SU-DHL-6 (cell line): Measurements from ENCODE around the gene PGLYRP2.

ENCODE experiments used
- H2AFZ ChIP-seq: fragments of 200-600 bp; sonication (generic); 2 replicates; pipeline ENCODE4 v1.6.1; 2014; ENCODE audit warnings: low read depth, mild to moderate bottlenecking, moderate library complexity, mixed read lengths, antibody characterized with exemption, low read length; ENCODE audit not compliant: severe bottlenecking
- H3F3A ChIP-seq: fragments of 200-600 bp; shearing (Covaris generic); 2 replicates; pipeline ENCODE4 v1.6.0; 2016; ENCODE audit warnings: antibody characterized with exemption, mild to moderate bottlenecking; ENCODE audit not compliant: insufficient read depth
- H3K27ac ChIP-seq: fragments of 200-600 bp; sonication (generic); 2 replicates; pipeline ENCODE4 v1.5.1; 2016; ENCODE audit warnings: low read depth, mild to moderate bottlenecking, low read length, moderate library complexity, mixed read lengths
- H3K27me3 ChIP-seq: fragments of 200-600 bp; sonication (generic), shearing (Covaris generic); 2 replicates; pipeline ENCODE4 v1.6.0; 2014; ENCODE audit warnings: mild to moderate bottlenecking, low read length
- H3K36me3 ChIP-seq: fragments of 200-600 bp; sonication (generic); 2 replicates; pipeline ENCODE4 v1.6.1; 2014; ENCODE audit warnings: mild to moderate bottlenecking, low read length, mixed read lengths
- H3K4me2 ChIP-seq: fragments of 300-600, 200-600 bp; shearing (Covaris generic), sonication (generic); 2 replicates; pipeline ENCODE4 v1.6.0; 2014; ENCODE audit warnings: low read length, low read depth, mild to moderate bottlenecking; ENCODE audit not compliant: poor library complexity, severe bottlenecking
- H3K4me3 ChIP-seq: fragments of 200-600 bp; sonication (generic); 2 replicates; pipeline ENCODE4 v1.5.1; 2014; ENCODE audit warnings: antibody characterized with exemption, low read length, mild to moderate bottlenecking, mixed read lengths; ENCODE audit not compliant: insufficient read depth, poor library complexity, severe bottlenecking
- H3K79me2 ChIP-seq: fragments of 200-600 bp; sonication (generic); 2 replicates; pipeline ENCODE4 v1.6.1; 2014; ENCODE audit warnings: mild to moderate bottlenecking, low read length, moderate library complexity; ENCODE audit not compliant: insufficient read depth
- H3K9ac ChIP-seq: fragments of 200-600 bp; sonication (generic); 2 replicates; pipeline ENCODE4 v1.7.0; 2014; ENCODE audit warnings: mild to moderate bottlenecking, low read length
- H3K9me2 ChIP-seq: fragments of 200-600 bp; sonication (generic); replicated peaks from 2 replicates; pipeline ENCODE4 v1.6.1; 2014; ENCODE audit warnings: low read length; ENCODE audit not compliant: insufficient read depth
- H3K9me3 ChIP-seq: fragments of 200-600 bp; sonication (generic); 2 replicates; pipeline ENCODE4 v1.6.1; 2014; ENCODE audit warnings: low read length, mixed read lengths; ENCODE audit not compliant: insufficient read depth
- H4K20me1 ChIP-seq: fragments of 200-600 bp; sonication (generic); 2 replicates; pipeline ENCODE4 v1.6.1; 2014; ENCODE audit warnings: low read depth, mild to moderate bottlenecking, antibody characterized with exemption, low read length, moderate library complexity, mixed read lengths
- CTCF ChIP-seq: fragments of 200-600 bp; sonication (generic); IDR thresholded peaks from one replicate; pipeline ENCODE4 v1.5.1; 2017; ENCODE audit warnings: antibody characterized with exemption, mild to moderate bottlenecking, low read length, moderate library complexity; ENCODE audit not compliant: insufficient read depth, poor library complexity, severe bottlenecking
- EZH2phosphoT487 ChIP-seq: fragments of 200-600 bp; sonication (generic), shearing (Covaris generic); conservative IDR thresholded peaks from 2 replicates; pipeline ENCODE4 v1.6.1; 2018; ENCODE audit warnings: mild to moderate bottlenecking, antibody characterized with exemption, low read length, moderate library complexity, mixed read lengths

PGLYRP2 gene

GRCh38 chr19:15508035-15508710 lies 28.9 kb upstream of the PGLYRP2 start, which contains the start of gene CYP4F22:
TSS of gene CYP4F22 (plus strand) at chr19:15508525. CDS start at chr19:15525337, 16,812 bp downstream.
- no peaks in the 10 kb centered on the region for H3K27me3 ChIP-seq
- no peak within 1 kb of the TSS for H3K27ac ChIP-seq
- H3K9ac ChIP-seq: no peak within 1 kb of the TSS

GRCh38 chr19:15507068-15508034 lies 28.1 kb upstream of the PGLYRP2 start:
- Histone ChIP-seq H4K20me1 (no peaks in the 10 kb centered on the region), H3K79me2 (no peaks in the 10 kb centered on the region), H3K9me2 (no peaks in the 10 kb centered on the region), H3K36me3 (no peaks in the 10 kb centered on the region), H3K9ac (no peak overlapping the region), H3F3A (no peaks in the 10 kb centered on the region), H3K27ac (no peak overlapping the region), H3K9me3 (no peaks in the 10 kb centered on the region), H2AFZ (no peak overlapping the region), H3K4me3 (no peak overlapping the region), H3K4me2 (no peak overlapping the region), H3K27me3 (no peaks in the 10 kb centered on the region)
- TF ChIP-seq EZH2phosphoT487 (no peak), CTCF (no peak)

More at GRCh38 chr19:15508035-15508710, 28.9 kb upstream of the PGLYRP2 start, which contains the start of gene CYP4F22:
- no peak within 1 kb of the TSS for H3K4me2 ChIP-seq
- H2AFZ ChIP-seq: no peak within 1 kb of the TSS
- no peaks in the 10 kb centered on the region for H3F3A ChIP-seq
- H4K20me1 ChIP-seq: no peaks in the 10 kb centered on the region
- no peaks in the 10 kb centered on the region for H3K36me3 ChIP-seq
- H3K9me2 ChIP-seq: no peaks in the 10 kb centered on the region
- no peak within 1 kb of the TSS for H3K4me3 ChIP-seq
- TF ChIP-seq CTCF (no peak), EZH2phosphoT487 (no peak)
- no peaks in the 10 kb centered on the region for H3K9me3 ChIP-seq
- no peaks in the 10 kb centered on the region for H3K79me2 ChIP-seq

- Histone ChIP-seq H2AFZ (no peak overlapping the region), H3K27ac (no peak overlapping the region), H3K4me2 (no peak overlapping the region), H3K9ac (no peak overlapping the region), H3F3A (no peaks in the 10 kb centered on the region), H3K4me3 (no peak overlapping the region), H4K20me1 (no peaks in the 10 kb centered on the region), H3K9me3 (no peaks in the 10 kb centered on the region), H3K27me3 (no peaks in the 10 kb centered on the region), H3K9me2 (no peaks in the 10 kb centered on the region), H3K79me2 (no peaks in the 10 kb centered on the region), H3K36me3 (no peaks in the 10 kb centered on the region)
- TF ChIP-seq EZH2phosphoT487: no peak
- no peak for TF ChIP-seq CTCF
Observed at GRCh38 chr19:15506074-15506571, 26.8 kb upstream of the PGLYRP2 start.
